Glutamatergic neuron (in vitro differentiated cells): ENCODE data around the gene MMP25. TPM values are rescaled to one million over a fixed set of nuclear protein-coding genes. Genes with fewer than 3 reads are reported as not detected.

Source experiments
- DNase-seq: peaks from one replicate; pipeline ENCODE4 v3.0.0; 2022
- H3K27ac Mint-ChIP-seq: one replicate; pipeline ENCODE4 v1.8.0; 2020; ENCODE audit warnings: mild to moderate bottlenecking, mixed read lengths, inconsistent platforms; ENCODE audit not compliant: unreplicated experiment
- H3K27me3 Mint-ChIP-seq: one replicate; pipeline ENCODE4 v1.8.0; 2020; ENCODE audit warnings: mild to moderate bottlenecking, moderate library complexity, mixed read lengths, inconsistent platforms; ENCODE audit not compliant: unreplicated experiment
- H3K36me3 Mint-ChIP-seq: one replicate; pipeline ENCODE4 v1.8.0; 2020; ENCODE audit warnings: mild to moderate bottlenecking, mixed read lengths, inconsistent platforms; ENCODE audit not compliant: unreplicated experiment
- H3K4me1 Mint-ChIP-seq: one replicate; pipeline ENCODE4 v1.8.0; 2020; ENCODE audit warnings: mild to moderate bottlenecking, low read depth, mixed read lengths, inconsistent platforms; ENCODE audit not compliant: unreplicated experiment
- H3K4me3 Mint-ChIP-seq: one replicate; pipeline ENCODE4 v1.8.0; 2020; ENCODE audit warnings: mild to moderate bottlenecking, mixed read lengths, inconsistent platforms; ENCODE audit not compliant: unreplicated experiment
- H3K9me3 Mint-ChIP-seq: one replicate; pipeline ENCODE4 v1.8.0; 2020; ENCODE audit warnings: mild to moderate bottlenecking, moderate library complexity, mixed read lengths, inconsistent platforms; ENCODE audit not compliant: unreplicated experiment
- total RNA-seq: library from RNA; stranded (reverse); fragmentation: NEBNext Ultra II Directional; extraction: Animal tissue kit (Norgen Biotek cat#: 25700); gene quantifications from one replicate; pipeline ENCODE4 v1.2.1, GENCODE V29; 2021; ENCODE audit not compliant: unreplicated experiment
- TF ChIP-seq, protein P1 (sequence below): fragments of 200-600 bp; sonication (generic); IDR thresholded peaks from one replicate; pipeline ENCODE4 v1.5.0; 2021; ENCODE audit not compliant: partially characterized antibody, unreplicated experiment

Gene MMP25
- total RNA-seq, 1 donor from 2014 or later, result not detected

DNA sequence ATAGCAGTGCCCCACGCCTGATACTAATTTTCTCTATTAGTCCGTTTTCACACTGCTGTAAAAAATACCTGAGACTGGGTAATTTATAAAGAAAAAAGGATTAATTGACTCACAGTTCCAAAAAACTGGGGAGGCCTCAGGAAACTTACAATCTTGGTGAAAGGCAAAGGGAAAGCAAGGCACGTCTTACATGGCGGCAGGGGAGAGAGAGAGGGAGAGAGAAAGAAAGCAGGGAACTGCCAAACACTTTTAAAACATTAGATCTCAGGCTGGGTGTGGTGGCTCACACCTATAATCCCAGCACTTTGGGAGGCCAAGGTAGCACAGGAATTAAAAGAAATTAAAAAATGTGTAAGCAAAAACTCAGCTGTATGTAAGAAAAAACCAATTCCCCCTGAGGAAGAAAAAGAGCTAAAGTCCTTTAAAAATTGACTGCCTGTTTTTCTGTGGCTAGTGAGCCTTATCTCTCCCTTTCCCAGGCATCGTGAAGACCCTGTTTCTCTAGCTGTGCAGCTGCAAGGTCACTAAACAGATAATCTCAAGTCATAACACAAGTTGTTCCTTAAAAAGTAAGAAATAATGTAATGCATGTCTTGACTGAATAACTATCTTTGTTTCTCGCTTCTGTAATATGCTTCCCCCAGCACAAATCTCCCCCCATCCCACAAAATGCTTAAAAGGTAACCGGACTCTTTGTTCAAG, 38.8 kb downstream of the MMP25 start:
- no peak overlapping the region for H3K4me3 Mint-ChIP-seq
- peaks cover 5% of the 10 kb centered on the region for H3K27me3 Mint-ChIP-seq
- peaks cover 8% of the 10 kb centered on the region for H3K4me1 Mint-ChIP-seq
- TF ChIP-seq, protein P1, sequence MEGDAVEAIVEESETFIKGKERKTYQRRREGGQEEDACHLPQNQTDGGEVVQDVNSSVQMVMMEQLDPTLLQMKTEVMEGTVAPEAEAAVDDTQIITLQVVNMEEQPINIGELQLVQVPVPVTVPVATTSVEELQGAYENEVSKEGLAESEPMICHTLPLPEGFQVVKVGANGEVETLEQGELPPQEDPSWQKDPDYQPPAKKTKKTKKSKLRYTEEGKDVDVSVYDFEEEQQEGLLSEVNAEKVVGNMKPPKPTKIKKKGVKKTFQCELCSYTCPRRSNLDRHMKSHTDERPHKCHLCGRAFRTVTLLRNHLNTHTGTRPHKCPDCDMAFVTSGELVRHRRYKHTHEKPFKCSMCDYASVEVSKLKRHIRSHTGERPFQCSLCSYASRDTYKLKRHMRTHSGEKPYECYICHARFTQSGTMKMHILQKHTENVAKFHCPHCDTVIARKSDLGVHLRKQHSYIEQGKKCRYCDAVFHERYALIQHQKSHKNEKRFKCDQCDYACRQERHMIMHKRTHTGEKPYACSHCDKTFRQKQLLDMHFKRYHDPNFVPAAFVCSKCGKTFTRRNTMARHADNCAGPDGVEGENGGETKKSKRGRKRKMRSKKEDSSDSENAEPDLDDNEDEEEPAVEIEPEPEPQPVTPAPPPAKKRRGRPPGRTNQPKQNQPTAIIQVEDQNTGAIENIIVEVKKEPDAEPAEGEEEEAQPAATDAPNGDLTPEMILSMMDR, result no peak
- no peak overlapping the region for H3K27ac Mint-ChIP-seq
- peaks cover 5% of the 10 kb centered on the region for H3K36me3 Mint-ChIP-seq
- peaks cover 7% of the 10 kb centered on the region for H3K9me3 Mint-ChIP-seq
- no peak for DNase-seq

DNA sequence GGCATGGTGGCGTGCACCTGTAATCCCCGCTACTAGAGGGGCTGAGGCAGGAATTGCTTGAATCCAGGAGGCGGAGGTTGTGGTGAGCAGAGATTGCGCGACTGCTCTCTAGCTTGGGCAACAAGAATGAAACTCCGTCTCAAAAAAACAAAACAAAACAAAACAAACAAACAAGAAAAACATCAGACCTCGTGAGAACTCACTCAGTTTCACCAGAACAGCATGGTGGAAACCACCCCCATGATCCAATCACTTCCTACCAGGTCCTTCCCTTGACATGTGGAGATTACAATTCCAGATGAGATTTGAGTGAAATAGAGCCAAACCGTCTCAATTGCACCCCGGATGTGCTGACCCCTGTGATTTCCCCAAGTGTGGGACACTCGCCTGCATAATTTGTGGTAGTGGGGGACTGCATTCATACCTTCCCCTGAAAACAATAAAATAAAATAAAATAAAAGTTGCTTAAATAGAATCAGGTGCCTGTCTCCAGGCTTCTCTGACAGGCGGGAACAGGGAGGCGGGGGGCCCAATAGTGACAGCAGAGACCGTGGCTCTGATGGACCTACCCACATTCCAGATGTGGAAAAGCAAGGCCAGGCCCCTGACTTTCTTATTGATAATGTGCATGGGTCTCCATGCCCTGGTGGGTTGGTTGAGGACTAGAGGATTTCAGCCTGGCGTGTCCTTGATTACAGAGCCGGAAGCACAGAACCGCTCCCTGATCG, 39.7 kb downstream of the MMP25 start:
- peaks cover 8% of the 10 kb centered on the region for H3K4me1 Mint-ChIP-seq
- TF ChIP-seq, protein P1, result no peak
- peaks cover 9% of the 10 kb centered on the region for H3K9me3 Mint-ChIP-seq
- peaks cover 2% of the 10 kb centered on the region for H3K27me3 Mint-ChIP-seq
- DNase-seq, result no peak
- no peak overlapping the region for H3K4me3 Mint-ChIP-seq
- no peak overlapping the region for H3K27ac Mint-ChIP-seq
- H3K36me3 Mint-ChIP-seq, result peaks cover 2% of the 10 kb centered on the region

DNA sequence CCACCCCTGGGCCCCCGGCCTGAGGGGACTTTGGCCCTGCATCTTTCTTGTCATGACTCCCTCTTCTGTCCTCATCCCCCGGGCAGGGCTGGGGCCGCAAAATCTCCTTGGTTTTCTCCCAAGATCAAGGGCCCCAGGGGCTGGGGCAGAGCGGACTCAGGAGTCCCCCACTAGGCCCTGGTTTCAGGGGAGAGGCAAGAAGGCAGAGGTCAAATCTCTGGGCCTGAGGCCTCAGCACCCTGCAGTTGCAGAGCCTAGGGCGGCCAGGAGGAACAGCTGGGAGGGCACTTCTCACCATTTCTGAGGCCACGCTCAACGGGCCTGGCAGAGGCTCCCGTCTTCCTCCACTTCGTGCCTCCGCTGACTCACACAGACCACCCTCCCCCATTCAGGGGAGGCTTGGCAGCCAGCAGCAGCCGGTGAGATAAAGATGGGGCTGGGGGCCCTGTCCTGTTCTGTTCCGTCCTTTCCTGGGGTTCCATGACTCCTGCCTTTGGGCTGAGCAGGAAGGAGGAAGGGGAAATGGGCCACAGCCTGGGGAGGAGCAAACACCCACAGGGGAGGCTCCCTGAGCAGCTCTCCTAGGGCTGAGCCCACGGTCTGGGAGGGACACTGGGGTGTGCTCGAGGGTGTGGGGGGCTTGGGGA, 40.4 kb downstream of the MMP25 start:
- peaks cover 9% of the 10 kb centered on the region for H3K9me3 Mint-ChIP-seq
- peaks cover 4% of the 10 kb centered on the region for H3K27me3 Mint-ChIP-seq
- peaks cover 8% of the 10 kb centered on the region for H3K4me1 Mint-ChIP-seq
- H3K36me3 Mint-ChIP-seq, result no peaks in the 10 kb centered on the region
- no peak overlapping the region for H3K4me3 Mint-ChIP-seq
- no peak for DNase-seq
- no peak overlapping the region for H3K27ac Mint-ChIP-seq
- TF ChIP-seq, protein P1, result no peak

DNA sequence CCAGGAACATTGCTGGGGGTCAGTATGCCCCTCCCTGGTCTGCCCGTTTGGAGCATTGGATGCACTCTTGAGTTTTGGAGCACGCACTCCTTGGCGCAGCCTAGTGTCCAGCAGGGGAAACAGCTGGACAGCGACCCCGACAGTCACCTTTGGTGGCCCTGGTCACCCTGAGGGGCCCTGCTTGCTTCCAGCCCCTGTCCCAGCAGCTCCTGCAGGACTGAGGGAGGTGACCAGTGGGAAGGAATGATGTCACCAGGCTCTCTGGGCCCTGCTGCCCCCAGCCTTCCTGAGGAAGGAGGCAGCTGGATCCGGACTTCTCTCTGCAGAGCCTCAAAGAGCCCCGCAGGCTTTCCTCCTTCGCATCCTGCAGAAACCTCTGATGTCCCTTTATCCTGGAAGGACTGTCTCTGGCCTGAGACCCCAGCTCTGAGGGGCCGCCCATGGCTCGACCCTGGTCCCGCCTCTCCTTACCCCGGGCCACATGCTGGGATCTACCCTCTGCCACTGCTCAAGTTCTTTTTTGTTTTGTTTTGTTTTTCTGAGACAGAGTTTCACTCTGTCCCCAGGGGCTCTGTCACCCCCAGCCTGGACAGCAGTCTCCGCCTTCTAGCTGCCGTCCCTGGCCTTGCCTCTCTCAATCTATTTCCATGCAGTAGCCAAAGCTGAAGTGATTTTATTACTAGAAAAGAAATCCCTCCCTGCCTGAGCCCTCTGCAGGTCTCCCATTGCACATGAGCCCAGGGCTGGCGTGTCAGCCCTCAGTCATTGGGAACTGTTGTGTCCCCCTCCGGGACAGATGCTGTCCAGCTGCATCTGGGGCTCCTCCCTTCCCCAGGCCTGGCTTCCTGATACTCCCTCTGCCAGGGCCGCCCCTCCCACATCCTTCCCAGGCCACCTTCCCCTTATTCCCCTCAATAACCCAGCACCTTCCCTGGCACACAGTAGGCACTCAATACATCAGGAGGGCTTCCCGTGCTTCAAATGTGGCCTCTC, 41.2 kb downstream of the MMP25 start:
- Mint-ChIP-seq H3K27ac (no peak overlapping the region), H3K9me3 (peaks cover 7% of the 10 kb centered on the region), H3K4me1 (peaks cover 13% of the 10 kb centered on the region), H3K27me3 (peaks cover 3% of the 10 kb centered on the region), H3K36me3 (no peaks in the 10 kb centered on the region), H3K4me3 (no peak overlapping the region)
- DNase-seq, result no peak
- TF ChIP-seq, protein P1, result no peak
